Activated CD4-positive, alpha-beta T cell treated with anti-CD3 and anti-CD28 coated beads for 1 hour (primary cell): Measurements from ENCODE around the gene PTEN.
"Not testable (repeated sequence)": the region's sequence is repeated elsewhere in the genome, so short reads cannot be mapped to it uniquely, and the experiment has no call there.

Experiments used
- DNase-seq: peaks from one replicate; pipeline ENCODE4 v3.0.0-alpha.2; 2020

PTEN gene

GRCh38 chr10:87846023-87846422 lies 17.4 kb upstream of the PTEN start:
- no peak for DNase-seq

GRCh38 chr10:87846711-87847110 lies 16.7 kb upstream of the PTEN start:
- not testable (repeated sequence) for DNase-seq

- no peak for DNase-seq
These were observed 15.9 kb upstream of the PTEN start for GRCh38 chr10:87847550-87847949.

- no peak for DNase-seq
These were observed 14.4 kb upstream of the PTEN start for GRCh38 chr10:87849001-87849400.

GRCh38 chr10:87850742-87851205 lies 12.7 kb upstream of the PTEN start:
- peak; percentile 15 for DNase-seq

GRCh38 chr10:87852089-87852488 lies 11.3 kb upstream of the PTEN start:
- no peak for DNase-seq

- not testable (repeated sequence) for DNase-seq
These were observed 8.2 kb upstream of the PTEN start for GRCh38 chr10:87855247-87855646.

GRCh38 chr10:87855665-87856064 lies 7.8 kb upstream of the PTEN start:
- not testable (repeated sequence) for DNase-seq

- DNase-seq = peak; percentile 10
These were observed 3.1 kb upstream of the PTEN start for GRCh38 chr10:87860156-87860795.

GRCh38 chr10:87860816-87861403 lies 2.5 kb upstream of the PTEN start:
- no peak for DNase-seq

GRCh38 chr10:87861566-87861952 lies 1.9 kb upstream of the PTEN start:
- DNase-seq = no peak

GRCh38 chr10:87861953-87862678 lies 1.3 kb upstream of the PTEN start:
- peak; percentile 89 for DNase-seq

GRCh38 chr10:87862679-87863052 lies 759 bp upstream of the PTEN start:
- DNase-seq = no peak

GRCh38 chr10:87863951-87864495 lies 598 bp downstream of the PTEN start:
- DNase-seq = peak; percentile 10

GRCh38 chr10:87864496-87865059 lies 1.2 kb downstream of the PTEN start:
- no peak for DNase-seq

- no peak for DNase-seq
These were observed 1.9 kb downstream of the PTEN start for GRCh38 chr10:87865241-87865881.

GRCh38 chr10:87866412-87866974 lies 3.1 kb downstream of the PTEN start:
- DNase-seq = no peak

GRCh38 chr10:87867453-87867852 lies 4.0 kb downstream of the PTEN start:
- DNase-seq = no peak

- DNase-seq = no peak
These were observed 4.9 kb downstream of the PTEN start for GRCh38 chr10:87868277-87868676.

GRCh38 chr10:87869139-87869538 lies 5.7 kb downstream of the PTEN start:
- DNase-seq = not testable (repeated sequence)

GRCh38 chr10:87869773-87870551 lies 6.5 kb downstream of the PTEN start:
- no peak for DNase-seq

- no peak for DNase-seq
These were observed 9.4 kb downstream of the PTEN start for GRCh38 chr10:87872828-87873227.
